Spleen (tissue), 13 donors: ENCODE results near the gene PHF11. TPM values are rescaled to one million over a fixed set of nuclear protein-coding genes. Genes with fewer than 3 reads are reported as not detected.

Experiments used
- DNase-seq: peaks from one replicate; pipeline ENCODE4 v3.0.0-alpha.2; 2020
- H3K27ac ChIP-seq, 8 donors: fragments of 200-600 bp; sonication (generic) in 7 of 8; 1 replicate in 4 of 8; 2 replicates in 4 of 8; pipeline versions ENCODE4 v1.5.0 to v1.8.0; 2016 to 2021; ENCODE audit warnings: inconsistent platforms in 4 of 8, mild to moderate bottlenecking in 4 of 8, moderate library complexity in 1 of 8
- H3K27me3 ChIP-seq, 7 donors: fragments of 200-600 bp; sonication (generic) in 6 of 7; replicated peaks in 1 of 7; 1 replicate in 4 of 7; 2 replicates in 3 of 7; pipeline versions ENCODE4 v1.5.0 to v1.8.0; 2016 to 2021; ENCODE audit warnings: inconsistent platforms in 3 of 7, mild to moderate bottlenecking in 1 of 7
- H3K36me3 ChIP-seq, 6 donors: fragments of 200-600 bp; sonication (generic) in 5 of 6; 1 replicate in 4 of 6; 2 replicates in 2 of 6; pipeline versions ENCODE4 v1.5.0 to v1.8.0; 2016 to 2021; ENCODE audit warnings: inconsistent platforms in 2 of 6
- H3K4me1 ChIP-seq, 6 donors: fragments of 200-600 bp; sonication (generic) in 5 of 6; 1 replicate in 3 of 6; 2 replicates in 3 of 6; pipeline versions ENCODE4 v1.5.0 to v1.8.0; 2016 to 2021; ENCODE audit warnings: inconsistent platforms in 3 of 6
- H3K4me3 ChIP-seq, 8 donors: fragments of 200-600 bp; sonication (generic) in 7 of 8; 1 replicate in 4 of 8; 2 replicates in 4 of 8; pipeline versions ENCODE4 v1.5.0 to v1.8.0; 2016 to 2021; ENCODE audit warnings: inconsistent platforms in 4 of 8, mild to moderate bottlenecking in 4 of 8, moderate library complexity in 2 of 8
- H3K9me3 ChIP-seq, 8 donors: fragments of 200-600 bp; sonication (generic) in 7 of 8; 1 replicate in 4 of 8; 2 replicates in 4 of 8; pipeline versions ENCODE4 v1.5.0 to v1.8.0; 2016 to 2021; ENCODE audit warnings: inconsistent platforms in 4 of 8
- POLR2A ChIP-seq, 3 donors: fragments of 450-650 bp; IDR thresholded peaks; one replicate each; pipeline ENCODE4 v1.5.1; 2017; ENCODE audit warnings: antibody characterized with exemption in 3 of 3, mild to moderate bottlenecking in 1 of 3
- POLR2AphosphoS5 ChIP-seq, 3 donors: sonication (generic); formaldehyde crosslinking; IDR thresholded peaks; one replicate each; pipeline ENCODE4 v1.5.1; 2017; ENCODE audit warnings: antibody characterized with exemption in 3 of 3
- WGBS, 5 donors: extraction: QIAGEN DNeasy Blood & Tissue Kit in 3 of 5; methylation state at CpG; one replicate each; pipeline versions ENCODE4 v1.1.5 to v1.1.7; 2013 to 2018; 5-methylcytosine and 5-hydroxymethylcytosine counted together
- intact Hi-C: fragments of 100-400 bp; cut with DNase I; formaldehyde crosslinking; loops from one replicate; pipeline ENCODE4 v1.15.0; 2023; ENCODE audit warnings: low total_unique reads
- long read RNA-seq, 2 donors: transcript quantifications; one replicate each; lab custom pipeline, GENCODE V29; 2026
- polyA plus RNA-seq, 3 donors: library from polyadenylated mRNA; stranded (reverse); fragments of 200-250 nt; gene quantifications; one replicate each; pipeline ENCODE4 v1.2.1, GENCODE V29; 2013
- total RNA-seq, 7 donors: library from RNA; depleted of rRNA in 3 of 7; stranded (reverse); fragments of >200 nt in 3 of 7; fragmentation: NEBNext Ultra II Directional in 4 of 7; extraction: Animal tissue kit (Norgen Biotek cat#: 25700) in 4 of 7; gene quantifications; one replicate each; pipeline versions ENCODE4 v1.1.0 to v1.2.1, GENCODE V29; 2016 to 2021
- TF ChIP-seq, protein P1 (sequence below), 11 experiments: fragments of 200-600 bp in 7 of 11; fragments of 450-650 bp in 4 of 11; sonication (generic) in 4 of 11; IDR thresholded peaks in 8 of 11; conservative IDR thresholded peaks in 3 of 11; 1 replicate in 7 of 11; 2 replicates in 4 of 11; pipeline versions ENCODE4 v1.4.0 to v1.8.0; 2016 to 2021; ENCODE audit warnings: antibody characterized with exemption in 11 of 11, inconsistent platforms in 4 of 11, mild to moderate bottlenecking in 1 of 11
- donor health status: healthy with polysubstance abuse.
- donor health status: DM: no; HTN: no; CAD: no; lungs with moderate emphysema.
- donor health status: DM: no; HTN: no; CAD: no.
- donor health status: Bipolar disorder and iron deficiency.
- donor health status: healthy.
- donor health status: DM: no; HTN: no; CAD: no.
- donor health status: DM: yes; HTN: yes; CAD: no.

The PHF11 gene
- total RNA-seq: 10 to 100 TPM; 50.5 to 78.6 (median 67.0) TPM
- 100 to 1,000 TPM in 1 of 3 donors, 10 to 100 TPM in 2; 85.9 to 117 (median 85.9) TPM for polyA plus RNA-seq
- long read RNA-seq, donor 1, partial matches to known transcripts: 7 of 14 reads
- long read RNA-seq, donor 1, other reads (novel, unspliced or antisense): 0 of 14 reads
- long read RNA-seq, donor 2, transcript PHF11-202 (10 exons, 1,359 nt): major isoform, 7 of 10 reads
- long read RNA-seq, donor 2, partial matches to known transcripts: 0 of 10 reads
- long read RNA-seq, donor 2, other reads (novel, unspliced or antisense): 0 of 10 reads

DNA sequence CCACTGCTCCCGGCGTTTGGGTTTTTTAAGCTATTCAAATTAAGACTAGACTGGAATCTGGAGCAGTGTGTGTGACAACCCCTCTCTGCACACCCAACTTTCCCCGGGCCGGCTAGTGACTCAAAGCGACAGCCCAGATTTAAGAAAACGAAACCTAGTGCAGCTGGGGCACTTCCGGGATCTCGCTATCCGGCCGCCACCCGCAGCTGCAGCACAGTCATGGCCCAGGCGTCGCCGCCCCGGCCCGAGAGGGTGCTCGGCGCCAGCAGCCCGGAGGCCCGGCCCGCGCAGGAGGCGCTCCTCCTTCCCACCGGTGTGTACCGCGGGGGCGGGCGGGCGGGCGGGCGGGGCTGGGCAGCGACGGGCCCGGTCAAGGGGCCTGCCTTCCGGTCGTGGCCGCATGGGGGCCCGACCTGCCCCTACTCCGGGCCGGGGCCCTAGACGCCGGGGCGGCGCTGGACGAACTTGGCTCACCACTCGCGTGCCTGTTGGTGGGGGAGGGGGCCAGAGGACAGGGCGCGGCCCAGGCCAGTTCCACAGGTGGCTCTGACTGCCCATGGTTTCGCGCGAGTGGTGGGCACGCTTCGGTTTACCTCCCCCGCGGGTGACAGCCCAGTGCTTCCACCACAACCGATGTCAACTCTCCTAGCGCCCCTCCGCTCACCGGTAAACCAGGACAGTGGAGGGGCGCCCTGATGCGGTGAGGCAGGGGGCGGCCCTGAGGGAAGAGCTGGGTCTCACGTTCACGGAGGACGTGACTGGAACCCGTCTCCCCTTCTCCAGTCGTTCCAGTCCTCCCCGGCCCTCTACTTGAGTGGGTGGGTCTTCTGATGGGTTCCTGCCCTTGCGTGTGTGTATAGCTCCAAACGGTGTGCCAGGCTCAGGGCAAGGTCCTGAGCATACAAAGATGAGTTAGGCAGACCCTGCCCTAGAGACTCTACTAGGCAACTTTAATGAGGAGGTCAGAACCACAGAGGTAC is at the start of gene PHF11:
Gene PHF11 (plus strand): TSS at position 171 of the 980 bp plus-strand sequence. CDS start 49 bp downstream, at position 220.
- WGBS, 5 donors: 1 to 3% (median 1%) methylated on average over 23 to 71 of the region's 71 CpGs
- TF ChIP-seq POLR2AphosphoS5 (IDR thresholded peaks at IDR 0.05): peak; percentile 87 to 92 (median 91)
- TF ChIP-seq, protein P1, sequence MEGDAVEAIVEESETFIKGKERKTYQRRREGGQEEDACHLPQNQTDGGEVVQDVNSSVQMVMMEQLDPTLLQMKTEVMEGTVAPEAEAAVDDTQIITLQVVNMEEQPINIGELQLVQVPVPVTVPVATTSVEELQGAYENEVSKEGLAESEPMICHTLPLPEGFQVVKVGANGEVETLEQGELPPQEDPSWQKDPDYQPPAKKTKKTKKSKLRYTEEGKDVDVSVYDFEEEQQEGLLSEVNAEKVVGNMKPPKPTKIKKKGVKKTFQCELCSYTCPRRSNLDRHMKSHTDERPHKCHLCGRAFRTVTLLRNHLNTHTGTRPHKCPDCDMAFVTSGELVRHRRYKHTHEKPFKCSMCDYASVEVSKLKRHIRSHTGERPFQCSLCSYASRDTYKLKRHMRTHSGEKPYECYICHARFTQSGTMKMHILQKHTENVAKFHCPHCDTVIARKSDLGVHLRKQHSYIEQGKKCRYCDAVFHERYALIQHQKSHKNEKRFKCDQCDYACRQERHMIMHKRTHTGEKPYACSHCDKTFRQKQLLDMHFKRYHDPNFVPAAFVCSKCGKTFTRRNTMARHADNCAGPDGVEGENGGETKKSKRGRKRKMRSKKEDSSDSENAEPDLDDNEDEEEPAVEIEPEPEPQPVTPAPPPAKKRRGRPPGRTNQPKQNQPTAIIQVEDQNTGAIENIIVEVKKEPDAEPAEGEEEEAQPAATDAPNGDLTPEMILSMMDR (IDR thresholded peaks at IDR 0.05 in 8 of 11, conservative IDR thresholded peaks at IDR 0.05 in 3 of 11): peak in 6 of 11 experiments; percentile 17 to 49 (median 38)
- TF ChIP-seq POLR2A (IDR thresholded peaks at IDR 0.05): peak in 1 of 3 donors; percentile 53
- intact Hi-C loops: no loop called here

DNA sequence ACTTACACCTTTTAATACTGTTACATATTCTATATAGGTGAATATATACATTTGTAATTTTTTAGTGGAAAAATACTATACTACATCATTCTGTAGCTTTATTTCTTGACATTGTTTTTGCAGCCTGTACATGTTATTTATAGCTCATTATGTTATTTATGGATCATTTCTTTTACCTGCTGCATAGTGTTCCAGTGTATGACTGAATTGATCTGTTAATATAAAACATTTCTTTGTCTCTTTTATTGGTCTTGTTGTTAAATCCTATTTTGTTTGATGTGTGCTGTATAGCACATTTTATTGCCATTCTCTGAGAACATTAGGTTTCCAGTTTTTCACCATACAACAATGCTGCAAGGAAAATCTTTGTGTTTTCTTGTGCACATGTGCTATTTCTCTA is 49.3 kb upstream of the PHF11 start:
- intact Hi-C loops: loop anchor here (5.0 kb wide), 1 partner anchor 144 kb away; no protein-coding TSS in a partner anchor
- H3K27ac ChIP-seq: peak overlapping the region in 7 of 8 donors; percentile 9 to 98 (median 97)
- H3K27me3 ChIP-seq: no peaks in the 10 kb centered on the region
- peak overlapping the region in 2 of 8 donors; percentile 75 to 89 for H3K4me3 ChIP-seq
- peaks cover 17 to 69% (median 56%) of the 10 kb centered on the region in 6 donors for H3K4me1 ChIP-seq
- no peak for DNase-seq
- H3K36me3 ChIP-seq: peaks cover 0 to 4% (median 0%) of the 10 kb centered on the region in 6 donors
- TF ChIP-seq, protein P1 (IDR thresholded peaks at IDR 0.05 in 8 of 11, conservative IDR thresholded peaks at IDR 0.05 in 3 of 11): no peak
- TF ChIP-seq POLR2A (IDR thresholded peaks at IDR 0.05): no peak
- no peak for TF ChIP-seq POLR2AphosphoS5 (IDR thresholded peaks at IDR 0.05)
- H3K9me3 ChIP-seq: no peaks in the 10 kb centered on the region

More for the DNA sequence above, at the start of gene PHF11:
- Histone ChIP-seq H3K4me1 (peaks cover 3 to 60% (median 36%) of the 10 kb centered on the region in 6 donors), H3K27ac (peak within 1 kb of the TSS; percentile 91 to 99 (median 96)), H3K9me3 (no peaks in the 10 kb centered on the region), H3K27me3 (no peaks in the 10 kb centered on the region), H3K36me3 (peaks cover 0 to 37% (median 5%) of the 10 kb centered on the region in 6 donors), H3K4me3 (peak within 1 kb of the TSS; percentile 56 to 85 (median 60))
- DNase-seq: peak; percentile 97

DNA sequence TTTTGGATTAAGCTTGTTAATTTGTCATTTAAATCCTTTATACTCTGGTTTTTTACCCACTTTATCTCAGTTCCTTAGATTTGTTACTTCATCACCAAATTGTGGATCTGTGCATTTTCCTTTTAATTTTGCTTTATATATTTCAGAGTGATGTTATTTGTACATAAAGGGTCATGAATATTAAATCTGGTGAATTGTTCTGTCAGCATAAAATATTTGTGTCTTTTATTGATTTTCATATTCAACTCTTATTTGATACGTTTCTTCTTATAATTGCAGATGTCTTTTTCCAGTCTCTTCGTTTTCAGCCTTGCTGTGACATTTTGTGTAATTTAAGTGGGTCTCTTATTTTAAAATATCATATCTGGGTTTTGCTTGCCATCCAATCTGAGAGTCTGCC is 47.0 kb upstream of the PHF11 start:
- intact Hi-C loops: loop anchor here (5.0 kb wide), 1 partner anchor 146 kb away; no protein-coding TSS in a partner anchor
- peaks cover 17 to 59% (median 47%) of the 10 kb centered on the region in 6 donors for H3K4me1 ChIP-seq
- peaks cover 0 to 19% (median 0%) of the 10 kb centered on the region in 6 donors for H3K36me3 ChIP-seq
- TF ChIP-seq POLR2A (IDR thresholded peaks at IDR 0.05) (no peak), POLR2AphosphoS5 (IDR thresholded peaks at IDR 0.05) (no peak)
- TF ChIP-seq, protein P1 (IDR thresholded peaks at IDR 0.05 in 8 of 11, conservative IDR thresholded peaks at IDR 0.05 in 3 of 11): no peak
- no peaks in the 10 kb centered on the region for H3K9me3 ChIP-seq
- WGBS, 5 donors: 92 to 99% (median 95%) methylated on average over 2 of the region's 2 CpGs
- H3K27me3 ChIP-seq: no peaks in the 10 kb centered on the region
- H3K27ac ChIP-seq: peak overlapping the region in 6 of 8 donors; percentile 29 to 98 (median 97)
- DNase-seq: no peak
- no peak overlapping the region for H3K4me3 ChIP-seq
